HG03432 (cell line): Measurements from ENCODE around the gene BBS5.
"Not testable (repeated sequence)": the region's sequence is repeated elsewhere in the genome, so short reads cannot be mapped to it uniquely, and the experiment has no call there.

Experiments used
- ATAC-seq: cut with Tn5 transposase; IDR thresholded peaks from one replicate; pipeline ENCODE4 v1.9.1; 2021; ENCODE audit warnings: mild to moderate bottlenecking, moderate library complexity; ENCODE audit not compliant: unreplicated experiment

Gene BBS5

DNA sequence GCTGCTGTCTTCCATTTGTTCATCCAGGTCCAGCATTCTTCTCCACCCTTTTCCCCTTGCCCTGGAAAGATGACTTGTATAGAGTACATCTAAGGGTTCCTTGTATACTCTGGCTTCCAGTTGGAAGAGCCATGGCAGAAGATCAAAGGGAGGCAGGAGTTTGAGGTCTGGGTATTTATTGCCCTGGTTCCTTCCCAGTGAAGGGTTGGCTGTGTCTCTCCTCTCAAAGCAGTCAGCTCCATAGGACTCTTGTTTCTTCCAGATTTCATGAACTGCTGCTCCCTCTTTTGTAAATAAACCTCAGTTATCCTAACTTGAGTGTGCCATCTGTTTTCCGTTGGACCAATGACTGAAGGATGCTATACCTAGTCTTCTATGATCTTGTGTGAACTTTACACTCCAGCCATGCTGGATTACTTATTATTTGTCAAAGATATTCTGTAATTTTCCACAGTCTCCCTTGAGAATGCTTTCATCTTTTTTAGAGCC is 6.4 kb downstream of the BBS5 start:
- ATAC-seq, result no peak

DNA sequence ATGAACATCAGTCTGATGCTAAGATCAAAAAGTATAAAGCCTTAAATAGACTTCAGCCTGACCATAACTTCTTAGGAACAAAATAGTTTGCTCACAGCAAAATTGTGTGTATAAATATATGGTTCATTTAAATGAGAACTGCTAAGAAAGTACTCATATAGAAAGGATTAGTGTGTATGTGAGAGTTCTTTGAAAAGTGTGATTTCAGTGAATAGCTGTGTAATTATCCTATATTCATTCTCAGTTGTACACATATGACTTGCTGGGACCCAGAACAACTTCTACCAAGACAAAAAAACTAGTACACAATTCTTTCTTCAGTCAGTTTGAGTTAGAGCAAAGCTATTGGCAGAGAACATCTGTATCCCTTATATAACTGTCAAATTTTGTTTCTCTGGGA is 7.2 kb downstream of the BBS5 start:
- ATAC-seq, result no peak

DNA sequence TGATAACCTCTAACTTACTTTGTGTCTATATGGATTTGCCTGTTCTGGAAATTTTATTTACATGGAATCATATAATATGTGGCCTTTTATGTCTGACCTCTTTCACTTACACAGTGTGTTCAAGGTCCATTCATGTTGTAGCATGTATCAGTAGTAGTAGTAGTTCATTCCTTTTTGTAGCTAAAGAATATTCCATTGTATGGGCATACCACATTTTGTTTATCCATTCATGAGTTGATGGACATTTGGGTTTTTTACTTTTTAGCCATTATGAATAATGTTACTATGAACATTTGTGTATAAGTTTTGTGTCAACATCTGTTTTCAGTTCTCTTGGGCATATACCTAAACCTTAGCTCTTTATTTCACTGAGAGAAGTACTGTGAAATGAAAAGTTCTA is 11.5 kb downstream of the BBS5 start:
- ATAC-seq, result no peak

DNA sequence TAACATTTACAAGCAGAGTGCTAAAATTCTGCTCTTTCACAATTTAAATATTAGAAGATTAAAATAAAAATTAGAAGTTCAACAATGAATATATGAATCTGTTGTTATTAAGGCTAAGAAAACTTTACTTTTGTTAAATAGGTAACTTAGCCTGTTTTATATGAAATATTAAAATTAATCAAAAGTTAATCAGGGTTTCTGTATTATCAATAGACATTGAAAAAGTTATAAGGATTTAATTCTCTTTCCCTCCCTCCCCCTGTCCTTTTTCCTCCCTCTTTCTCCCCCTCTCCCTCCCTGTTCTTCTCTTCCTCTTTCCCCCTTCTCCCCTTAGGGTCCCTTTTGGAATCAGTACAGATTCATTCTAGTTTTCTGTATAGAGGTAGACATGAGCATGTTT is 12.1 kb downstream of the BBS5 start:
- no peak for ATAC-seq

DNA sequence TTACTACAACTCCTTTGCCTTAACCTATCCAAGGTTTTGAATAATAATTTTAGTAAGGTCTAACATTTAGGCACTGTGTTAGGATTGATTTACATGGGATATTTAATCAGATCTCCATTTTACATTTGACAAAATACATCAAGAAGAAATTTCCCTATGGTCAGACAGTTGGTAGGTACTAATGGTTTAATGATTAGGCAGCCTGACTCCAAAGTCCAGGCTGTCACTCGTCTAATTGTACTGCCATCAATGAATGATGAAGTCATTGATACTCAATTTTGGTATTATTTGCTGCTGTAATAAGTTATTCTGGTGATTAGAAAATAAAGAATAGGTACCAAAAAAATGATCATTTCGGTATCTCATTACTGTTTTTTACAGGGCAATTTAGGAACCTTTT is 14.1 kb downstream of the BBS5 start:
- no peak for ATAC-seq

DNA sequence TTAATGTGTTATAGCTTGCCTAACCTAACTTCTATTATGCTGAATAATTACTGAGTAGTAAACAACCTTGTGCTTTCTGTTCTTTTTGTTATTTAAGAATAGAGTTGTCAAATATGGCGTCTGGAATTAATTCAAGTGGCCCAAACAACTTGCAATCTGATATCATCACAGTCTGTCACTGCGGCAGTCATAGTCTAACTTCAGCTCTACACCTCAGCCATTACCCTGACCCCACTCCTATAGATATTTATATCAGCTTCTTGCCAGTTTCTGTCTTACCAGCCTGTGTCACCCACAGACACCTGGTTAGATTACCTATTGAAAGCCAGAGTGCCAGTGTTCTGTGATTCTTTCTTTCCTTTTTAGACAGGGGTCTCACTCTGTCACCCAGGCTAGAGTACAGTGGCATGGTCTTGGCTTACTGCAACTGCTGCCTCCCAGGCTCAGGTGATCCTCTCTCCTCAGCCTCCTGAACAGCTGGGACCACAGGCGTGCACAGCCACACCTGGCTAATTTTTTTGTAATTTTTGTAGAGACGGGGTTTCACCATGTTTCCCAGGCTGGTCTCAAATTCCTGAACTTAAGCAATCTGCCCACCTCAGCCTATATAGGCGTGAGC is 16.1 kb downstream of the BBS5 start:
- no peak for ATAC-seq

DNA sequence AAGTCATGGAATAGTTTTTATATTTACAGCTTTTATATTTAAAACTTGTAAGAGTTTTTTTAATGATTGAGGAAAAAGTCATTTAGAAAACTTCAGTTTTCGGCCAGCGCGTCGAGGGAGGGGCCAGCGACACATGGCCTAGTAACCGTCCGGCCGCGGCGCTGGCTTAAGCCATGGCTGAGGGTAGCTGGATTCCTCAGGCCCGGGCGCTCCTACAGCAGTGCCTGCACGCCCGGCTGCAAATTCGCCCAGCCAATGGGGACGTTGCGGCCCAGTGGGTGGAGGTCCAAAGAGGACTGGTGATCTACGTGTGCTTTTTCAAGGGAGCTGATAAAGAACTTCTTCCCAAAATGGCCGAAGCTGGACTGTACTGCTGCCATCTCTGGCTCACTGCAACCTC is 25.4 kb downstream of the BBS5 start:
- no peak for ATAC-seq

DNA sequence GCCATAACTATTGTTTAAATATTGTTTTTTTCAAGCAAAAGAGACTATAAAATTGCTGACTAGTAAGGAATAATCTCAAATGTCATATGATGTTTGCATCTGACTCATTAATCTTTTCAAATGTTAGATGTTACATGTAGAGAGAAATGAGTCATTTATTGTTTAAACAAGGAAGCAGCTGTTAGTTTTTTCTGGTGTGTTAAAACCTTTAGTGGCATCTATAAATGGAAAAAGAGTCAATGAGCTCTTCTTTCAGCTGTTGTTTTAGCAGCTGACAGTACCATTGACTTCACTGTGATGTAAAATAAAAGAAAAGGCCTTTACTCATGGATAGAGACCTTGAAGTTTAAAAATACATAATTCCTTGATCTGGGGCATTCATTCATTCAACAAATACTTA is 28.4 kb downstream of the BBS5 start:
- ATAC-seq, result no peak

DNA sequence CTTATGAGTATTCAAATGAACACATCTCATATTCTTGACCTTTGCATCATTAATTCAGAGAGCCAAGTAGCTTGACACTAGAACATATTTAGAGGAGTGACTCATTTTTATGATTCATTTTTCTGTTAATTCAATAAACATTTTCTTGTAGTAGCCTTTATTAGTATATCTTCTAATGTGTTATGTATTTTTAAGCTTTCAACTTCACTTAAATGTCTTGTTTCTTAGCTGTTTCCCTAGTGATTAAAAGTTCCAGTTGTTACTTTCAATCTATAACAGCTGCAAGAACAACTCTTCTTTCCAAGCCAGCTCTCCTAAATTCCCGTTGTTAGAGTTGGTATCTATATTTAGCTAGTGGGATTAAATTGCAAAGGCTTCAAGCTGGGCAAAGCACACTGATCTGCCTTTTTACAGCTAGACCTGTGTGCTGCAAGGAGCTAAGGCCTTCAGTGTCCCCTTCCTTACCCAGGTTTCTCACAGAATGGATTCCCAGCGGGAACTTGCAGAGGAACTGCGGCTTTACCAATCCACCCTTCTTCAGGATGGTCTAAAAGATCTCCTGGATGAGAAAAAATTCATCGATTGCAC is 30.1 kb downstream of the BBS5 start, which contains the start of gene KLHL41:
Gene KLHL41, plus strand, starts transcription at position 405 of the 588 bp plus-strand sequence. Its CDS starts 77 bp downstream, at position 482.
- ATAC-seq, result no peak

DNA sequence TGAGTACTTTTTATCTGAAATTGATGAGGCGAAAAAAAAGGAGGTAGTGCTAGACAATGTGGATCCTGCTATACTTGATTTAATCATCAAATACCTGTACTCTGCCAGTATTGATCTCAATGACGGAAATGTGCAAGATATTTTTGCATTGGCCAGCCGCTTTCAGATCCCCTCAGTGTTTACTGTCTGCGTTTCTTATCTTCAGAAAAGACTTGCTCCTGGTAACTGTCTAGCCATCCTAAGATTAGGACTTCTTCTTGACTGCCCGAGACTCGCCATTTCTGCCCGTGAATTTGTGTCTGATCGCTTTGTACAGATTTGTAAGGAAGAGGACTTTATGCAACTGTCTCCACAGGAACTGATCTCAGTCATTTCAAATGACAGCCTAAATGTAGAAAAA is 30.7 kb downstream of the BBS5 start:
- no peak for ATAC-seq

DNA sequence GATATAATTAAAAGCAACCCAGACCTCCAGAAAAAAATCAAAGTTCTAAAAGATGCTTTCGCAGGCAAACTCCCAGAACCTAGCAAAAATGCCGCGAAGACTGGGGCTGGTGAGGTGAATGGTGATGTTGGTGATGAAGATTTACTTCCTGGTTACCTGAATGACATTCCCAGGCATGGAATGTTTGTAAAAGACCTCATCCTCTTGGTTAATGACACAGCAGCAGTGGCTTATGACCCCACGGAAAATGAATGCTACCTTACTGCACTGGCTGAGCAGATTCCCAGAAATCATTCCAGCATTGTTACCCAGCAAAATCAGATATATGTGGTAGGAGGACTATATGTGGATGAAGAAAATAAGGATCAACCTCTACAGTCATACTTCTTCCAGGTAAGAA is 31.2 kb downstream of the BBS5 start:
- ATAC-seq, result no peak

DNA sequence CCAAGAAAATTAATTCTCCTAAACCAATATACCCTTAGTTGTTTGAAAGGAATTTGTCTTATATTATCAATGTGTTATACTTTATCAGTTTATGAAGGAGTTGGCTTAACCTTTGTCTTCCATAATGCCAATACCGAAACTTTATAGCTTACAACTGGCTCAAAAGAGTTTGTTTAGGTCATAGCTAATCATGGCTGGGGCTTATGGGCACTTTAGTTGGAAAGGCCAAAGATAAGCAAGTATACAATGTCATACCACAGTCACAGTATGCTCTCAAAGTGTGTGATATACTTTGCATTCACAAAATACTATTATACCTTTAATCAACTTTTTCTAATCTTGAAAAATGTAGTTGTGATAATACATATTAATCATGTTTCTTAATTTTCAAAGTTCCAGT is 32.5 kb downstream of the BBS5 start:
- ATAC-seq, result no peak

DNA sequence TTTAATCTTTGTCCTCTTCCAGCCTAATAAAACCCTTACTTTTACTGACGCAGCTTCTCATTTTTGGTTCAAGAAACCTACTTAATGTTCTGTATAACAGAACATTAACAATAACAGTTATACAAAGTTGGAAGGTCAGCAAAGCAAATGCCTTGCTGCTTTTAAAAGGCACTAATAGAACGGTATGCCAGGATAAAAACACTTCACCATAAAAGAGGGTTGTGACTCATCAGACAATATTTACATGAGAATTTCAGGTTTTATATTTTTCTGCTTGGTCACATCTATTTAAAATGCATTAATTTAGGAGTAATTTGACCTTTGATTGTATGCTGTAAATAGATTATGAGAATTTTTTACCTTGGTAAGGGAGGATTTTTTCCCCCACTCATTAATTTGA is 33.2 kb downstream of the BBS5 start:
- ATAC-seq, result no peak

DNA sequence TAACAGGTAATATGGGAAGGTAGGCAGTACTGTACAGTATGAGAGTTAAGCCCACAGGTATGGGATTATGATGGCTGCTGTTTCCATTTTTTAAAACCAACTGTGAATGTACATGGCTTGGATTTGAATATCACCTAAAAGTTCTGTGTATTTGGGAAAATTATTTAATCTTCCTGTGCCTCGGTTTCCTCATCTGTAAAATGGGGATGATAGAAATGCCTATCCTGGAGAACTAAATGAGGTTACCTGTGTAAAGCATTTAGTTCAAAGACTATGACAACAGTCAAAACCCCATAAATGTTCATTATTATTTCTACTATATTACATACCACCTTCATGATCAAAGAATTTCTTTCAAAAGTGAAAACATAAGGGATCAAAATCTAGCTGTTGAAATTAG is 33.8 kb downstream of the BBS5 start:
- ATAC-seq, result no peak

DNA sequence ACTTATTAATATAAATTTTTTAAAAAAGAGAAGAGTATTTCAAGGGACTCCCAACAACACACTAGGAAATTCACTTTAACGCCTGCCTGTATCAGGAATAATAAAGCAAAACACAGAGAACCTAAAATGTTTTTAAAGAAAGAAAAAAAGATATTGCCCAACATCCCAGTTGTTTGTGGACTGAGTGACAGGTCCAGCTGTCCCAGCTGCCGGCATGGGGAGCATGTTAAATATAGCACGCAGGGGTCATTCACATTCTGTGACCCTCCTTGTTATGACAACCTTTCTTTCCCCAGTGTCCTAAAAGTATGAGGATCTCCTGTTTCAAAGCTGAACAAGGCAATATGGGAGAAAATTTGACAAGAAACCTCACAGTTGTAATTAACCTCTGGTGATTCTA is 34.6 kb downstream of the BBS5 start:
- ATAC-seq, result no peak

DNA sequence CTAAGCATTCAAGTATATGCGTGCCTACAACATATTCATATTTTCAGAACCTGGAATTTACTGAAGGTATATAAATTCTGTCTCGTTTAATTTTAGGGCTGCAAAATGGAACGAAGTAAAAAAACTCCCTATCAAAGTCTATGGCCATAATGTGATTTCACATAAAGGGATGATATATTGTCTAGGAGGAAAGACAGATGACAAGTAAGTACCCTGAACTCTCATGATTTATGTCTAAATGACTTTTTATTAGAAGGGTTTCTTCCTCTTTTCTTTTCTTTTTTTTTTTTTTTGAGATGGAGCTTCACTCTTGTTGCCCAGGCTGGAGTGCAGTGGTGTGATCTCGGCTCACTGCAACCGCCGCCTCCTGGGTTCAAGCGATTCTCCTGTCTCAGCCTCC is 35.5 kb downstream of the BBS5 start:
- not testable (repeated sequence) for ATAC-seq

DNA sequence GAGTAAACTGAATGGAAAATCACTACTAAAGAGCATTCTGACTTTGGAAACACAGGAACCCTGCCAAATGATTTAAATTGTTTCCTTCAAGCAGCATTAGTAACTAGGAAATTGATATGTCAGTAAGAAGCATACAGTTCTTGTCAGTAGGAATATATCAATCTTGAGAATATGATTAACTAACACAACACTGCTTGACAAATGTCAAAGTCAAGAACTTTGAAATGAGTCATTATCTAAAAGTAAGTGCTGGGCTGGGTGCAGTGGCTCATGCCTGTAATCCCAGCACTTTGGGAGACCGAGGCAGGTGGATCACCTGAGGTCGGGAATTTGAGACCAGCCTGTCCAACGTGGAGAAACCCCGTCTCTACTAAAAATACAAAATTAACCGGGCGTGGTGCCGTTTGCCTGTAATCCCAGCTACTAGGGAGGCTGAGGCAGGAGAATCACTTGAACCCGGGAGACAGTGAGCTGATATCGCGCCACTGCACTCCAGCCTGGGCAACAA is 37.2 kb downstream of the BBS5 start:
- not testable (repeated sequence) for ATAC-seq

DNA sequence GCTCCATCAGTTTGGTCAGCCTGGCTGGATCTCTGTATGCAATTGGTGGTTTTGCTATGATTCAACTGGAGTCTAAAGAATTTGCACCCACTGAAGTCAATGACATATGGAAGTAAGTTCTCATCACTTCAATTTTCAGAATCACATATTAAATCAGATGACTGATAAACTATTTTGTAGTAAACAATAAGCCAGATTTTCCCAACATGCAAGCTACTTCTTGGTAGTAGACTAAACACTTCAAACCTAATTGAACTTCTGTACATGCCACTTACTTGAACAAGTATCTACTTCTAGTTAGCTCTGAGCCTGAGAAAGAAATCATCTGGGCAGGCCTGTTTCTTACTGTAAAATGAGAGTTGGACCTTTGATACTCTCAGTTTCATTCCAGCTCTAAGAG is 41.6 kb downstream of the BBS5 start:
- no peak for ATAC-seq

DNA sequence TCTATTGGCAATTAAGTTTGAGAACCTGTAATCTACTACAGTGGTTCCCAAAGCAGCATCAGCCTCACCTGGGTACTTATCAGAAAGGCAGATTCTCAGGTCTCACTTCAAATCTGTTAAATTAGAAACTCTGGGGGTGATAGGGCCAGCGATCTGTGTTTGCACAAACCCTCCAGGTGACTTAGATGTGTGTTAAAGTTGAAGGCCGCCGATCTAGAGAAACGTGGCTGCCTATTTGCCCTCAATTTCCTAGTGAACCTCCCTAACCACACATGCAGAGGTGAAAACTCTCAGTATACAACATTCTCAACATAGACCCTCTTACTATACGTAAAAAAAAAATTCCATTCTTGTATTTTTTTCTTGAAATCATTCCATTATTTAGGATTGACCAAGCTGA is 44.4 kb downstream of the BBS5 start:
- no peak for ATAC-seq

DNA sequence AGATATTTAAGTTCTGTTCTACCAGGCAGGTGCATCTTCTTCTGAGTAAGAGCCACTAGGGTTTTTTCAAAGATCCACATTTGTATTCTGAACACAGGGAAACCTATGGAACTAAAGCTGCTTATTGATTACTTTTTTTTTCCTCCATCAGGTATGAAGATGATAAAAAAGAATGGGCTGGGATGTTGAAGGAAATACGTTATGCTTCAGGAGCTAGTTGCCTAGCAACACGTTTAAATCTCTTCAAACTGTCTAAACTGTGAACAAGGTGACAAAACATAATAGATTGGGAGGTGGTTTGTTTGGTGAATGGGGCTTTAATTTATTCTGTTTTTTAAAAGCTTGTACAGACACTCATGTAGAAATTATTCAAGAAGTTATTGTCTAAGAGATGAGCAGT is 46.1 kb downstream of the BBS5 start:
- ATAC-seq, result no peak

DNA sequence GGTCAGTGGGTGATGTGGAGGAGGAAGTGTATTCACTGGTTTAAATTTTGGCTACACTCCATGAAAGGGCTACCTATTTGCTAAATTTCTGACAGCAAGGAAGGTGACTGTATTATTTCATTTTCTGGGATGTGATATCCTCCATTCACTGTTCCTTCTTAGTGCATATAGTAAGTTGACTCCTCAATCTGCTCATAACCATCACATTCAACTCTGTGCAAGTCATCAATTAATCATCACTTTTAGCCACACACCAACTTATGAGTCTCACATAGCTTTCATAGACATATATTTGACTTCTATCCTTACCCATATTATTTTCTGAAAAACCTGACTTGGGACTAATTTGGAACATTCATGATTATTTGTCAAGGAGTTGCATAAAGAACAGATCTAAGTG is 47.2 kb downstream of the BBS5 start:
- ATAC-seq, result no peak

DNA sequence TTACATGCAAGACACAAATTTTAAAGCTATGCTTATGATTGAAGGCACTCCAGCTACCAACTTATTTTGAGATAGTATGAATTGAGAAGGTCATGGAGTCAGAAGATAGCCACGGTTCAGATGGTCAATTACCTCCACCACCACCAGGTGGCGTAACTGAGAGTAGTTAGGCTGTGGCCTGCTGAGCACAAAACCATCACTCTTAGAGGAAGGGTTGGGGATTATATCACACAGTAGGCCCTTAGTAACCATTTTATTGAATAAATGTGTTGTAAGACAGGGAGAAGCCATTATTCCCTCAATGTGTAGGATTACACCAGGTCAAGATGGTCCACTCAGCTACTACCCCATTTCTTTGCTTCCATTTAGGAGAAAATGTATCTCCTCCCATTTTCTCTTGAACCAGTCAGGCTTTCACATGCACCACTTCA is 49.0 kb downstream of the BBS5 start:
- peak; percentile 90 for ATAC-seq

DNA sequence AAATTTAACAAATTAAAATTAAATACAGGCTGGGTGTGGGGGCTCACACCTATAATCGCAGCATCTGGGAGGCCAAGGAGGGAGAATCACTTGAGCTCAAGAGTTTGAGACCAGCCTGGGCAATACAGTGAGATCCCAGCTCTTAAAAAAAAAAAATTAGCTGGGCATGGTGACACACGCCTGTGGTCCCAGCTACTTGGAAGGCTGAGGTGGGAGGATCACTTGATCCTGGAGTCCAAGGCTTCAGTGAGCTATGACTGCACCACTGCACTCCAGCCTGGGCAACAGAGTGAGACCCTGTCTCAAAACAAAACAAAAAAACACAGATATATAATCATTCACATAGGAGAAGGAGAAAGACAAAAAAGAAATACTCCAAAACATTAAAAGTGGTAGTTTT is 60.2 kb downstream of the BBS5 start:
- not testable (repeated sequence) for ATAC-seq
